HG02973 (cell line): Measurements from ENCODE around the gene EMID1.

Experiments used
- ATAC-seq: cut with Tn5 transposase; IDR thresholded peaks from one replicate; pipeline ENCODE4 v1.9.1; 2021; ENCODE audit warnings: moderate library complexity; ENCODE audit not compliant: unreplicated experiment

The EMID1 gene

GRCh38 chr22:29259253-29259899 lies 53.7 kb downstream of the EMID1 start:
- no peak for ATAC-seq

- no peak for ATAC-seq
Measured at GRCh38 chr22:29260031-29260560, 54.4 kb downstream of the EMID1 start.

GRCh38 chr22:29260601-29261315 lies 55.1 kb downstream of the EMID1 start:
- ATAC-seq = no peak

GRCh38 chr22:29263791-29264276 lies 58.1 kb downstream of the EMID1 start:
- ATAC-seq = no peak

GRCh38 chr22:29265305-29265704 lies 59.6 kb downstream of the EMID1 start:
- no peak for ATAC-seq

GRCh38 chr22:29265929-29266328 lies 60.2 kb downstream of the EMID1 start:
- no peak for ATAC-seq

- no peak for ATAC-seq
Measured at GRCh38 chr22:29266564-29267461, 61.1 kb downstream of the EMID1 start.

- no peak for ATAC-seq
Measured at GRCh38 chr22:29267462-29267857, 61.8 kb downstream of the EMID1 start.

- peak; percentile 65 for ATAC-seq
Measured at GRCh38 chr22:29267858-29268510, 62.3 kb downstream of the EMID1 start, which contains the start of the genes EWSR1 and RHBDD3. Gene EWSR1 (plus strand): TSS chr22:29268268. CDS start chr22:29268337, 69 bp downstream. Gene RHBDD3 (minus strand): TSS chr22:29267981. CDS start chr22:29265626, 2,355 bp downstream.

GRCh38 chr22:29268511-29269229 lies 63.0 kb downstream of the EMID1 start:
- ATAC-seq = peak; percentile 17

GRCh38 chr22:29269230-29269604 lies 63.5 kb downstream of the EMID1 start:
- no peak for ATAC-seq

- ATAC-seq = no peak
Measured at GRCh38 chr22:29269731-29270474, 64.2 kb downstream of the EMID1 start.

GRCh38 chr22:29270475-29271271 lies 65.0 kb downstream of the EMID1 start:
- no peak for ATAC-seq

- no peak for ATAC-seq
Measured at GRCh38 chr22:29272624-29273023, 66.9 kb downstream of the EMID1 start.

- ATAC-seq = no peak
Measured at GRCh38 chr22:29275167-29275566, 69.5 kb downstream of the EMID1 start.

GRCh38 chr22:29275819-29276565 lies 70.3 kb downstream of the EMID1 start:
- no peak for ATAC-seq

GRCh38 chr22:29277927-29278326 lies 72.2 kb downstream of the EMID1 start:
- no peak for ATAC-seq

GRCh38 chr22:29284196-29284595 lies 78.5 kb downstream of the EMID1 start:
- ATAC-seq = no peak
